GM18502 (cell line): ENCODE measurements around the gene RARS2.
A peak's percentile ranks its signal among the peaks of the same experiment; 100 is the strongest.
"Not testable (repeated sequence)": the region's sequence is repeated elsewhere in the genome, so short reads cannot be mapped to it uniquely, and the experiment has no call there.

Experiments used
- ATAC-seq: cut with Tn5 transposase; IDR thresholded peaks from one replicate; pipeline ENCODE4 v1.9.1; 2021; ENCODE audit warnings: mild to moderate bottlenecking; ENCODE audit not compliant: unreplicated experiment, poor library complexity

RARS2 gene

DNA sequence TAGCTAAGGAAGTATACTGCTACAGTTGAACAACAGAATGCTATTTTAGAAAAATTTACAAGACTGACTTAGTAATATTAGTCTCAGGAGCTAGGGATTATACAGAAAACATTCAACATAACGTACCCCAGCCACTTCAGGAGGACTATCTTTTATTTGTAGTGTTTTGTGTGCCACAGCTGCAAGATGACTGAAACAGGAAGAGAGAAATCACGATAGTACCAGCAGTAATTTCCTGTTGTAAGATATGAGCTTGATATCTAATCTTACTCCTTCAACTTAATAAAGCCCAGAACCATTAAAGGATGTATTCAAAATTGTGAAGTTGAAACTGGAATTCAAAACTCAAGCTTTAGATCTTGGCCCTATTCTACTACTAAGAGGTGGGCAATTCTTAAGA, 75.0 kb downstream of the RARS2 start:
- no peak for ATAC-seq

DNA sequence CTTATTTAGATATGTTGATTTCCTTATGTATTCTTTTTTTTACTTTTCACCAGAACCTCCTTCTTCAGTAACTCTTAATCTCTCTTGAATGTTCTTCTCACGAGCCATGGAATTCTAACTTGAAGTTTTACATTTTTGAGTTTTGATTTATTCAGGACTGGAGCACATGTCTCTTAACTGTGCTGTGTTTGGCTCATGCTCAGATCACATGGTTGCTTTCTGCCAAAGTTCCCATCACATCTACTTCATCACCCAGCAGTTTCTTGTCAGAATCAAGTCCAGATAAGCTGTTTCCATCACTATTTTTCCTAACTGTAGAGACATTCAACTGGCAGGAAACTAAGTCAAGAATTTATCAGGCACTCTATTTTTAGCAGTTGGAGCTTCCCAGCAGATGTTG, 85.3 kb downstream of the RARS2 start:
- no peak for ATAC-seq

DNA sequence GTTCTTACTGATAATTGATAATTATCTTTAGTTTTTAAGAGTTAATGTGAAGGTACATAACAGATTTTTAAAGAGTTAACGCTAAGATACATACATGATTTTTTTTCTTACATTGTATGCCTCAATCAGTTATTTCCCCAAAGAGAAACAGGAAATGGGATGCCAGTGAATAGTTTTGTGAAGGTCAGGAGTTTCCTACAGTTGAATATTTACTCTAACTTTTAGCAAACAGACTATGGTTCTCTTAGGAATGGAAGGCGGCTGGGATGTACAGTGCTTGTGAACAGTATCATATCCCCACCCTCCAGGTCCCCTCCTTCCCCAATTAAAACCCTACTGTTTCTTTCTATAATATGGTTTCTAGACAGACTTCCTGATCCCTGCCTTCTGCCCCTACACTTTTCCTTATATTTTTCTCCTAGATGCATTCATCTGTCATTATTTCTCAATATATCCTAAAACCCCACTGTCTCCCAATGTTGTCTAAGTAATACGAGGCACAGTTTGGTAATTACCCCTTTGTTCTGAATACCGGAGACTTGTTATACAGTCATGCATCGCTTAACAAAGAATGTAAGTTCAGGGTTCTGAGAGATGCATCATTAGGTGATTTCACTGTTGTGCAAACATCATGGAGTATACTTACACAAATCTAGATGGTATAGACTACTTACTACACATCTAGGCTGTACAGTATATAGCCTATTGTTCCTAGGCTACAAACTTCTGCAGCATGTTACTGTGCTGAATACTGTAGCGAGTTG, 87.8 kb downstream of the RARS2 start:
- no peak for ATAC-seq

DNA sequence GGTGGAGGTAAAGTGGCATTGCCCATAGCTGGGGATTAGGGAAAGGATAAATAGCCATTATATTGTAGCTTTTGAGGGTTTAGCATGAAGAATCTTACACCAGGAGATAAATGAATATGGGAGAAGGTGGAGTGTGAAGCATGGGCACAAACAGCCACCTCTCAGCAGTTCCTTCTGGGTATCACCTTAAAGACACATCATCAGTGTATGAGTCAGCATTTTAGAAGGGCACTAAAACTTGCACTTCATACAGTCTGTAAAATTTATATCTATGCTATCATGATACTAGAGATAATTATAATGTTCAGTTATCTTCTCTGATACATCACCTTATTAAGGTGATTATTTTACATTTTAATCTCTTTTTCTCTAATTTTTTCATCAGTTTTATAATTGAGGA, 91.7 kb downstream of the RARS2 start:
- no peak for ATAC-seq

DNA sequence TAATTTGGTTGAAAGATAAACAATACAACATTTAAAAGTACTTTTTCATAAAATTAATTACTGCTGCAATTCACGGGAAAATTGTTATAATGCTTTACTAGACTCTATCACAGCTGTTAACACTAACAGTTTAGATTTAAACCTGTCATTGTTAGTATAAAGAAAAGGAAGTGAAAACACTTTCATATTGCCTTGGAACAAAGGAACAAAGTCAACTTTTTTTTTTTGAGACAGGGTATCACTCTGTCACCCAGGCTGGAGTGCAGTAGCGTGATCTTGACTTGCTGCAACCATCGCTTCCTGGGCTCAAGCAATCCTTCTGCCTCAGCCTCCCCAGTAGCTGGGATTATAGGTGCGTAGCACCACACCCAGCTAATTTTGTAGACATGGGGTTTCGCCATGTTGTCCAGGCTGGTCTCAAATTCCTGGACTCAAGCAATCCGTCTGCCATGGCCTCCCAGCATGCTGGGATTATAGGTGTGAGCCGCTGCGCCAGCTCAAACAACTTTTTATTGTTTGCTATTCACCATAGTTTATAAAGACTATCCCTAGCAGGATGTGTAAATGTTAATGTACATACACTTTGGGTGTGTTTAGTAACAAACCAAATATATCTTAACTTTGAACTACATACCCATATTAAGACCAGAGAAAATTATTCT, 94.9 kb downstream of the RARS2 start:
- peak; percentile 91 for ATAC-seq

DNA sequence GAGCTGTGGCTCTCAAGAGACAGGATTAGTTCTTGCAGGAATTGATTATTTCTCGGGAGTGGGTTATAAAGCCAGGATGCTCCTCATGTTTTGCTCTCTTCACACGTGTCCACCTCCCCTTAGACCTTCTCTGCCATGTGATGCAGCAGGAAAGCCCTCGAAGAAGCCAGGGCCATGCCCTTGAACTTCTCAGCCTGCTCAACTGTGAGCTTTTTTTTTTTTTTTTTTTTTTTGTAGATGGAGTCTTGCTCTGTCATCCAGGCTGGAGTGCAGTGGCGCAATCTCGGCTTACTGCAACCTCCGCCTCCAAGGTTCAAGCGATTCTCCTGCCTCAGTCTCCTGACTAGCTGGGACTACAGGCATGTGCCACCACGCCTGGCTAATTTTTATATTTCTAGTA, 100.5 kb downstream of the RARS2 start:
- not testable (repeated sequence) for ATAC-seq

DNA sequence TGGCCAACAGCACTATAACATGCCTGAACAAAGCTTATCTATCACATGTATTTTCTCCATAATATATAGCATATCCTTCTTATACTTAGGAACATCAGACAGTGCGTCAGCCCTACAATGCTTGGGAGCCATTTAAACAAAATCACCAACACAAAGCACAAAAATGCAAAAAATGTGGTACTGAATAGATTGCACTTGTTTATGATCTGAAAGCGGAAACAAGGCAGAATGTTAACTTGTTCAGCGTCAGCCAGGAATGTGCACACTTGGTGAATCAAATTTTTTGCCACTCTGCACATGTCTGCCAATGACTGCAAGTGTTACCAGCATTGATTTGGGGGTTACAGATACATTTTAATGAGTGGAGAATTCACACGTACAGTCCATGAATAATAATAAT, 102.2 kb downstream of the RARS2 start:
- no peak for ATAC-seq

DNA sequence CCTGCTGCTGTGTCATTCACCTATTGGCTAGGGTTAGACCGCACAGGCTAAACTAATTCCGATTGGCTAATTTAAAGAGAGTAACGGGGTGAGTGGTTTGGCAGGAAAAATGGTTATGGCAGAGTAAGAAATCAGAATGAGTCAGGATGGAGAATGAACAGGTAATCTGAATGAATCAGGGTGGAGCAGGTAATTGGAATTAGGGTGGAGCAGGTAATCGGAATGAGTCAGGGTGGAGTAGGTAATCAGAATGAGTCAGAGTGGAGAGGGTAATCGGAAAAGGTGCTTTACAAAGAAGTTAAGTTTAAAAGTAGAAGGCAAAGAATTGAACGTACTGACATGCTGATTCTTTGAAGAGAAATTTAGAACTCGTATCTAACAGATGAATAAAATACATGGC, 105.3 kb downstream of the RARS2 start:
- no peak for ATAC-seq

DNA sequence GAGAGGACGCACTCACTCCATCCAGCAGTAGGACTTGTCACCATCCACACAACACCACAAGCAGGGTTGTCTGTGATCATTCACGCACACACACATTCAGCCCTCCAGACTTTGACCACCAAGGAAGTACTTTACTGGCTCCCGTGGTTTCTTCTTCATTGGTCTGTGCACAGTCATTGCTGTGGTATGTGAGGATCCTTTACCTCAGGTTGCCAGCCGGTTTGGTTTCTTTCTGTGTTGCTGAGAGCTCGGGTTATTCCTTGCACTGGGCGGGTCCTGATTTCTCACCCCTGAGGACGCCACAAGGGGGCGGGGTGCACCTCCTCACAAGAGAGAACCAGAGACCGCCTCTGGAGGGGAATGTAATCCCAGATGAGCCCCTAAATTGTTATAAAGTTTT, 105.9 kb downstream of the RARS2 start:
- ATAC-seq: no peak

DNA sequence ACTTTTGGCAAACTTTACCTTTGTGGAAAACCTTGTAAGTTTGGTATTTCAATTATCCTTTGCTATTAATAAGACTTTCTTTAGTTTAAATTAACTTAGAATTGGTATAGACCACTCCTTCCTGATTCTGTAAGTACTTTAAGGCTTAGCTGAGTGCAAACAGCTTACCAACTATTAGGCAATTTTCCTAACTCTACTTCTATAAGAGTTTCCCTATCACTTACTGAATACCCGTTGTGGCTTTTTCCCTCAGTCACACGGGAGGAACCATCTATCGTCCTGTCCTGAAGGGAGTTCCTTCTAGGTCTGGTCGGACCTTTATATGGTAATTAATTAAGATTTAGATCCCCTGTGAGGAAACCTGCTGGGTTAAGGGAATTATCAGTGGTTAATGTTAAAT, 107.4 kb downstream of the RARS2 start:
- no peak for ATAC-seq

DNA sequence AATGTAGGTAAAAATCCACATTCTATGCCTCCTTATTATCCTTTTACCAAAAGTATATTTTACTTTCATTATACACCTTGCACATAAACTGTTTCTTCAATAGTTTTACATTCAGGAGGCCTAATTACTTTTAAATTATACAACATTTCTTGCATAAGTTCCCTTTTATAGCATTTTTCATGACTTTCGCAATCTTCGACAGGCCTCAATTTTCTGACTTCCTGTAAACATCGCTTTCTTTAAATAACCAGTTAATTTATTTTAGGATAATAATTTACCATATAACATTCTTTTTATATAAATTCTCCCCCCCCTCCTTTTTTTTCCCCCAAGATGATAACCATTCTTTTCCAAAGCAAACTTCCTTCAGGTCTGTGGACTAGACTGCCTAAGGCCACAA, 107.9 kb downstream of the RARS2 start:
- no peak for ATAC-seq

DNA sequence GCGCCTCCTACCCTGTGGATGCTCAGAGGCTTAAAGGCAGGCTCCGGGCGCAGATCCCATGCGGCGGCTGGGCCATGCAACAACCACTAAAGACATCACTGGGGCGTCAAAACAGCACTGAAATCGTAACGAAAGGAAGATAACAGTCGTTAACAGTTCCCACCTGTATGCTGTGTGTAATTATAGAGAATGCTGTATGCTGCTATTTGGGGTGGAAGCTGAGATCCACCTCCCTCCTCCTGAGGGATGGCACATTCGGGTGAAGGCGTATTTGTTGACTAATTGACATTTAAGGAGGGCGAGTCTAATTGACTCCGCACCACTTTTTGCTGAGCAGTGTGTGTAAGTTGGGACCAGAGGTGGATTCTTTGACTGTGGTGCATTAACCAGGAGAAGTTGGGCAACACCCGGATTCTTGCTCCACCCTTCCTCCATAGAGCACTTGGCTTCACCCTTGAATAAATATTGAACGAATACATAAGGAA, 116.3 kb downstream of the RARS2 start:
- peak; percentile 81 for ATAC-seq

DNA sequence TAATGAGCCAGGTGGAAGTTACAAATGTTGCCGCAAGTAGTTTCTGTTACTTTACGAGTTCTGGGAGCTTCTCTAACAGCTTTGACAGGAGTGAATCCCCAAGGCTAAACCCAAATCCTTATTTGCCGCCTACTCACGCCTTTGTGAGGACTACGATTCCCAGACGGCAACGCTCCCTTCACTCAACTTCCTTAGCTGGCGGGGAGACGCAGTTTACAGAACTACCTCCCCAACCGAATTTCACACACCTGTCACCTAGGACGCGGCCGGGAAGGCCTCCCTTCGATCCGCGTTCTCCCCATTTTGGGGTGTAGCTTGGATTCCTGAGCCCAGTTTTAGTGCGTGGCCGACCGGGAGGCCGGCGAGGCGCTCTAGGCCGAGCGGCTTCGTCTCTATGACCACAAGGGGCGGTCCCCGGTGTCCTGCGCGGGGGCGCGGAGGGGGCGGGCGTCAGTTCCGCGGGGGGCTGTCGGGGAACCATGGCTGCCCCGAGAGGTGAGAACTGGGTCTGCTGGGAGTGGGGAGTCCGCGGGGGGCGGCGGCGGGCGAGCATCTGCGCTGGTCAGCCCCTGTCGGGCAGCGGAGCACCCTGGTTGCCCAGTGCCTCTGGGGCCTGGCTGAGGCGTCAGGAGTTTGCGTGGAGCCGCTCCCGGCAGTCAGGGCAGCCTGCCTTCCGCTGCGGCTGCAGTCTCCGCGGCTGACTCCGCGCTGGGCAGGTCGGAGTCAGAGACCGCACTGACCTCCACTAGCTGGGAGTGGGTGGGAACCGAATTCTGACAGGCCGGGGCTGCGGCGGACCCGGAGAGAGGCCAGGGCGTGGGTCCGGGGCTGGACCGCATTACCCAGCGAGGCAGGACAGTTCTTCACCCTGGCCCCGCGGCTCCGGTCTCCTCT, 117.0 kb downstream of the RARS2 start, which contains the start of gene SLC35A1:
Gene SLC35A1 (plus strand): TSS at position 450 of the 894 bp plus-strand sequence. CDS start 30 bp downstream, at position 480.
- peak; percentile 95 for ATAC-seq

DNA sequence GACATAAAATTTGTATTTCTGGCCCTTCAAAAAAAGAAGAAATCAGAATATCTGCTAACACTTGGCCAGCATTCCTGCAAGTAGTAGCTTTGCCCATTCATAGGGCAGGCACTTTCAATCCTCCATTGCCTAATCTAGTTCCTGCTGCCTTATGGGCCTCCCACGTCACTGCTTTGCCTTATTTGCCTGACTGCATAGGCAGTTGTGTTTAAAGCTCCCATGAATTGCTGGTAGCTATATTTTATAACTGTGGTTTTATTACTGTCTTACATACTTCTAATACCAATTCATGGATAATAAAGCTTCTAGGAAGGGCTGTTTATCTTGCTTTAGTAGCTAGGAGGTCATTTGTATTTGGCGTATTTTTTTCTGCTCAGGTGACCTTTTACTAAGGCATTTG, 124.7 kb downstream of the RARS2 start:
- no peak for ATAC-seq
